GM19035 (cell line): ENCODE data around the gene PRKCB.
"Not testable (repeated sequence)": the region's sequence is repeated elsewhere in the genome, so short reads cannot be mapped to it uniquely, and the experiment has no call there.

Experiments
- ATAC-seq: cut with Tn5 transposase; IDR thresholded peaks from one replicate; pipeline ENCODE4 v1.9.1; 2021; ENCODE audit not compliant: unreplicated experiment

The PRKCB gene

GRCh38 chr16:24075302-24075701 is 239.5 kb downstream of the PRKCB start:
- ATAC-seq: no peak

GRCh38 chr16:24075931-24076716 is 240.3 kb downstream of the PRKCB start:
- ATAC-seq: peak; percentile 72

GRCh38 chr16:24077292-24077691 is 241.5 kb downstream of the PRKCB start:
- ATAC-seq: no peak

- ATAC-seq: no peak
Measured at GRCh38 chr16:24077966-24078365, 242.2 kb downstream of the PRKCB start.

GRCh38 chr16:24085666-24086065 is 249.9 kb downstream of the PRKCB start:
- no peak for ATAC-seq

GRCh38 chr16:24087891-24088410 is 252.2 kb downstream of the PRKCB start:
- no peak for ATAC-seq

GRCh38 chr16:24088767-24089166 is 253.0 kb downstream of the PRKCB start:
- no peak for ATAC-seq

GRCh38 chr16:24091125-24091524 is 255.3 kb downstream of the PRKCB start:
- no peak for ATAC-seq

- ATAC-seq: no peak
Measured at GRCh38 chr16:24093049-24093448, 257.3 kb downstream of the PRKCB start.

- no peak for ATAC-seq
Measured at GRCh38 chr16:24094660-24095059, 258.9 kb downstream of the PRKCB start.

- no peak for ATAC-seq
Measured at GRCh38 chr16:24098896-24099295, 263.1 kb downstream of the PRKCB start.

- no peak for ATAC-seq
Measured at GRCh38 chr16:24101431-24101830, 265.6 kb downstream of the PRKCB start.

GRCh38 chr16:24102209-24102660 is 266.5 kb downstream of the PRKCB start:
- ATAC-seq: no peak

- ATAC-seq: not testable (repeated sequence)
Measured at GRCh38 chr16:24105471-24105870, 269.7 kb downstream of the PRKCB start.

- not testable (repeated sequence) for ATAC-seq
Measured at GRCh38 chr16:24108090-24108489, 272.3 kb downstream of the PRKCB start.

- no peak for ATAC-seq
Measured at GRCh38 chr16:24111724-24112302, 276.0 kb downstream of the PRKCB start.

GRCh38 chr16:24113115-24113745 is 277.4 kb downstream of the PRKCB start:
- ATAC-seq: no peak

- no peak for ATAC-seq
Measured at GRCh38 chr16:24114876-24115275, 279.1 kb downstream of the PRKCB start.

GRCh38 chr16:24116046-24116776 is 280.4 kb downstream of the PRKCB start:
- no peak for ATAC-seq

- ATAC-seq: no peak
Measured at GRCh38 chr16:24116989-24117388, 281.2 kb downstream of the PRKCB start.

- no peak for ATAC-seq
Measured at GRCh38 chr16:24117680-24118079, 281.9 kb downstream of the PRKCB start.
